NCI-H748 (cell line): Measurements from ENCODE around the gene NPIPA7.
"Not testable (repeated sequence)": the region's sequence is repeated elsewhere in the genome, so short reads cannot be mapped to it uniquely, and the experiment has no call there.

Experiments
- DNase-seq: peaks from one replicate; lab custom pipeline; 2025; ENCODE audit not compliant: unreplicated experiment; lab: John Stamatoyannopoulos, UW

Gene NPIPA7

GRCh38 chr16:16378840-16379239, at the start of gene NPIPA7:
Gene NPIPA7, plus strand, starts transcription at chr16:16379140. Its CDS starts 105 bp downstream, at chr16:16379245.
- not testable (repeated sequence) for DNase-seq

GRCh38 chr16:16331466-16331865, 47.5 kb upstream of the NPIPA7 start:
- DNase-seq: not testable (repeated sequence)

- DNase-seq: not testable (repeated sequence)
Measured at GRCh38 chr16:16357556-16357955, 21.4 kb upstream of the NPIPA7 start.

GRCh38 chr16:16358539-16359240, 20.2 kb upstream of the NPIPA7 start:
- not testable (repeated sequence) for DNase-seq

GRCh38 chr16:16363595-16363994, 15.3 kb upstream of the NPIPA7 start:
- DNase-seq: not testable (repeated sequence)

GRCh38 chr16:16364100-16364499, 14.8 kb upstream of the NPIPA7 start:
- not testable (repeated sequence) for DNase-seq

GRCh38 chr16:16364701-16365100, 14.2 kb upstream of the NPIPA7 start:
- DNase-seq: not testable (repeated sequence)

GRCh38 chr16:16365319-16365718, 13.6 kb upstream of the NPIPA7 start:
- not testable (repeated sequence) for DNase-seq

- not testable (repeated sequence) for DNase-seq
Measured at GRCh38 chr16:16365851-16366250, 13.1 kb upstream of the NPIPA7 start.

- DNase-seq: not testable (repeated sequence)
Measured at GRCh38 chr16:16366552-16367284, 12.2 kb upstream of the NPIPA7 start.

GRCh38 chr16:16367285-16367628, 11.7 kb upstream of the NPIPA7 start:
- not testable (repeated sequence) for DNase-seq

- DNase-seq: not testable (repeated sequence)
Measured at GRCh38 chr16:16369081-16369856, 9.7 kb upstream of the NPIPA7 start.

- DNase-seq: not testable (repeated sequence)
Measured at GRCh38 chr16:16371136-16371735, 7.7 kb upstream of the NPIPA7 start.

- not testable (repeated sequence) for DNase-seq
Measured at GRCh38 chr16:16374192-16374591, 4.7 kb upstream of the NPIPA7 start.

GRCh38 chr16:16399685-16400084, 20.7 kb downstream of the NPIPA7 start:
- DNase-seq: not testable (repeated sequence)

- not testable (repeated sequence) for DNase-seq
Measured at GRCh38 chr16:16402333-16402732, 23.4 kb downstream of the NPIPA7 start.

GRCh38 chr16:16404283-16404682, 25.3 kb downstream of the NPIPA7 start:
- not testable (repeated sequence) for DNase-seq

- not testable (repeated sequence) for DNase-seq
Measured at GRCh38 chr16:16405421-16405820, 26.5 kb downstream of the NPIPA7 start.

GRCh38 chr16:16408430-16408829, 29.5 kb downstream of the NPIPA7 start:
- not testable (repeated sequence) for DNase-seq

GRCh38 chr16:16413773-16414172, 34.8 kb downstream of the NPIPA7 start:
- DNase-seq: not testable (repeated sequence)

GRCh38 chr16:16417071-16417470, 38.1 kb downstream of the NPIPA7 start:
- not testable (repeated sequence) for DNase-seq
